Measurements from ENCODE around the gene PTPRG. TPM values are rescaled to one million over a fixed set of nuclear protein-coding genes. Genes with fewer than 3 reads are reported as not detected.

PTPRG gene
- total and polyA plus RNA-seq, 4 donors: 3.6 to 35.6 (median 8.1) TPM

DNA sequence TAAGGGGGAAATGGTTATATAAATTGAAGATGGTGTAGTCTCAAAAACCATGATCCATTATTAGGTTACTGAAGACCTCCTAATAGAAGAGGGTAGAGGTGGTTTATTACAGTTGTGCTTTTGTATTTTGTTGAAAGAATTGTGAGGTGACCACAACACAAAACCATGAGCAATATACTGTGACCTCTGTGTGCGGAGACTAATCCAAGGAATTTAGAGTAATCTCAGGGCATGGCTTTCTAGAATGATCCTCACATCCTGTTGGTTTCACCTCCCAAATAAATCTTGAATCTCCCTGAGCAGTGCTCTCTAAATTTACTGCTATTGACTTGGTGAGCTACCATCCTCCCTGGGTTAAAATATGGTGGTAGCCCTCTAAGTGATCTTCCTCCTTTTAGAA lies 52.3 kb downstream of the PTPRG start:
- TF ChIP-seq HNF4G (IDR thresholded peaks at IDR 0.05): no peak
- TF ChIP-seq, protein P1, sequence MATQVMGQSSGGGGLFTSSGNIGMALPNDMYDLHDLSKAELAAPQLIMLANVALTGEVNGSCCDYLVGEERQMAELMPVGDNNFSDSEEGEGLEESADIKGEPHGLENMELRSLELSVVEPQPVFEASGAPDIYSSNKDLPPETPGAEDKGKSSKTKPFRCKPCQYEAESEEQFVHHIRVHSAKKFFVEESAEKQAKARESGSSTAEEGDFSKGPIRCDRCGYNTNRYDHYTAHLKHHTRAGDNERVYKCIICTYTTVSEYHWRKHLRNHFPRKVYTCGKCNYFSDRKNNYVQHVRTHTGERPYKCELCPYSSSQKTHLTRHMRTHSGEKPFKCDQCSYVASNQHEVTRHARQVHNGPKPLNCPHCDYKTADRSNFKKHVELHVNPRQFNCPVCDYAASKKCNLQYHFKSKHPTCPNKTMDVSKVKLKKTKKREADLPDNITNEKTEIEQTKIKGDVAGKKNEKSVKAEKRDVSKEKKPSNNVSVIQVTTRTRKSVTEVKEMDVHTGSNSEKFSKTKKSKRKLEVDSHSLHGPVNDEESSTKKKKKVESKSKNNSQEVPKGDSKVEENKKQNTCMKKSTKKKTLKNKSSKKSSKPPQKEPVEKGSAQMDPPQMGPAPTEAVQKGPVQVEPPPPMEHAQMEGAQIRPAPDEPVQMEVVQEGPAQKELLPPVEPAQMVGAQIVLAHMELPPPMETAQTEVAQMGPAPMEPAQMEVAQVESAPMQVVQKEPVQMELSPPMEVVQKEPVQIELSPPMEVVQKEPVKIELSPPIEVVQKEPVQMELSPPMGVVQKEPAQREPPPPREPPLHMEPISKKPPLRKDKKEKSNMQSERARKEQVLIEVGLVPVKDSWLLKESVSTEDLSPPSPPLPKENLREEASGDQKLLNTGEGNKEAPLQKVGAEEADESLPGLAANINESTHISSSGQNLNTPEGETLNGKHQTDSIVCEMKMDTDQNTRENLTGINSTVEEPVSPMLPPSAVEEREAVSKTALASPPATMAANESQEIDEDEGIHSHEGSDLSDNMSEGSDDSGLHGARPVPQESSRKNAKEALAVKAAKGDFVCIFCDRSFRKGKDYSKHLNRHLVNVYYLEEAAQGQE (IDR thresholded peaks at IDR 0.05): no peak
- TF ChIP-seq, protein P2, sequence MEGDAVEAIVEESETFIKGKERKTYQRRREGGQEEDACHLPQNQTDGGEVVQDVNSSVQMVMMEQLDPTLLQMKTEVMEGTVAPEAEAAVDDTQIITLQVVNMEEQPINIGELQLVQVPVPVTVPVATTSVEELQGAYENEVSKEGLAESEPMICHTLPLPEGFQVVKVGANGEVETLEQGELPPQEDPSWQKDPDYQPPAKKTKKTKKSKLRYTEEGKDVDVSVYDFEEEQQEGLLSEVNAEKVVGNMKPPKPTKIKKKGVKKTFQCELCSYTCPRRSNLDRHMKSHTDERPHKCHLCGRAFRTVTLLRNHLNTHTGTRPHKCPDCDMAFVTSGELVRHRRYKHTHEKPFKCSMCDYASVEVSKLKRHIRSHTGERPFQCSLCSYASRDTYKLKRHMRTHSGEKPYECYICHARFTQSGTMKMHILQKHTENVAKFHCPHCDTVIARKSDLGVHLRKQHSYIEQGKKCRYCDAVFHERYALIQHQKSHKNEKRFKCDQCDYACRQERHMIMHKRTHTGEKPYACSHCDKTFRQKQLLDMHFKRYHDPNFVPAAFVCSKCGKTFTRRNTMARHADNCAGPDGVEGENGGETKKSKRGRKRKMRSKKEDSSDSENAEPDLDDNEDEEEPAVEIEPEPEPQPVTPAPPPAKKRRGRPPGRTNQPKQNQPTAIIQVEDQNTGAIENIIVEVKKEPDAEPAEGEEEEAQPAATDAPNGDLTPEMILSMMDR (IDR thresholded peaks at IDR 0.05; ENCODE audit: low read depth, low read length, missing input control): no peak
- TF ChIP-seq FOXA2 (IDR thresholded peaks at IDR 0.05): no peak
- TF ChIP-seq SP1 (IDR thresholded peaks at IDR 0.05): no peak
- TF ChIP-seq, protein P3, sequence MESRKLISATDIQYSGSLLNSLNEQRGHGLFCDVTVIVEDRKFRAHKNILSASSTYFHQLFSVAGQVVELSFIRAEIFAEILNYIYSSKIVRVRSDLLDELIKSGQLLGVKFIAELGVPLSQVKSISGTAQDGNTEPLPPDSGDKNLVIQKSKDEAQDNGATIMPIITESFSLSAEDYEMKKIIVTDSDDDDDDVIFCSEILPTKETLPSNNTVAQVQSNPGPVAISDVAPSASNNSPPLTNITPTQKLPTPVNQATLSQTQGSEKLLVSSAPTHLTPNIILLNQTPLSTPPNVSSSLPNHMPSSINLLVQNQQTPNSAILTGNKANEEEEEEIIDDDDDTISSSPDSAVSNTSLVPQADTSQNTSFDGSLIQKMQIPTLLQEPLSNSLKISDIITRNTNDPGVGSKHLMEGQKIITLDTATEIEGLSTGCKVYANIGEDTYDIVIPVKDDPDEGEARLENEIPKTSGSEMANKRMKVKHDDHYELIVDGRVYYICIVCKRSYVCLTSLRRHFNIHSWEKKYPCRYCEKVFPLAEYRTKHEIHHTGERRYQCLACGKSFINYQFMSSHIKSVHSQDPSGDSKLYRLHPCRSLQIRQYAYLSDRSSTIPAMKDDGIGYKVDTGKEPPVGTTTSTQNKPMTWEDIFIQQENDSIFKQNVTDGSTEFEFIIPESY (IDR thresholded peaks at IDR 0.05): no peak
- no peak for TF ChIP-seq EGR1 (IDR thresholded peaks at IDR 0.05; ENCODE audit: low read depth in 2 of 2)
- no peak for TF ChIP-seq RAD21 (IDR thresholded peaks at IDR 0.05)
- TF ChIP-seq YY1 (IDR thresholded peaks at IDR 0.05): no peak
- TF ChIP-seq TAF1 (conservative IDR thresholded peaks at IDR 0.05): no peak
- no peak for TF ChIP-seq RXRA (IDR thresholded peaks at IDR 0.05)
- TF ChIP-seq GABPA (IDR thresholded peaks at IDR 0.05 in 1 of 2, conservative IDR thresholded peaks at IDR 0.05 in 1 of 2): no peak
- TF ChIP-seq, protein P4, sequence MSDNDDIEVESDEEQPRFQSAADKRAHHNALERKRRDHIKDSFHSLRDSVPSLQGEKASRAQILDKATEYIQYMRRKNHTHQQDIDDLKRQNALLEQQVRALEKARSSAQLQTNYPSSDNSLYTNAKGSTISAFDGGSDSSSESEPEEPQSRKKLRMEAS (IDR thresholded peaks at IDR 0.05): no peak
- TF ChIP-seq JUND (IDR thresholded peaks at IDR 0.05): no peak
- no peak for TF ChIP-seq HNF4A (conservative IDR thresholded peaks at IDR 0.05)
- TF ChIP-seq, protein P5, sequence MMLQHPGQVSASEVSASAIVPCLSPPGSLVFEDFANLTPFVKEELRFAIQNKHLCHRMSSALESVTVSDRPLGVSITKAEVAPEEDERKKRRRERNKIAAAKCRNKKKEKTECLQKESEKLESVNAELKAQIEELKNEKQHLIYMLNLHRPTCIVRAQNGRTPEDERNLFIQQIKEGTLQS (IDR thresholded peaks at IDR 0.05): no peak
- no peak for TF ChIP-seq FOXA1 (IDR thresholded peaks at IDR 0.05)
- no peak for TF ChIP-seq NR2F2 (IDR thresholded peaks at IDR 0.05)
- Histone ChIP-seq H3K9me3 (ENCODE audit: control insufficient read depth in 4 of 4, low read length in 3 of 4) (no peaks in the 10 kb centered on the region), H3K4me1 (ENCODE audit: control insufficient read depth in 4 of 4, insufficient read depth in 4 of 4, low read length in 3 of 4) (peaks cover 8 to 18% (median 10%) of the 10 kb centered on the region in 4 donors), H3K9ac (ENCODE audit: low read depth in 1 of 2, low read length in 2 of 2) (no peak overlapping the region), H3K27ac (ENCODE audit: low read depth in 1 of 2, low read length in 2 of 2) (no peak overlapping the region), H3K36me3 (ENCODE audit: control insufficient read depth in 4 of 4, insufficient read depth in 3 of 4, low read depth in 1 of 4, low read length in 3 of 4) (no peaks in the 10 kb centered on the region), H3K4me3 (ENCODE audit: low read depth in 1 of 3, low read length in 3 of 3) (no peak overlapping the region), H3K27me3 (ENCODE audit: control insufficient read depth in 4 of 4, insufficient read depth in 4 of 4, low read length in 3 of 4) (no peaks in the 10 kb centered on the region)
- no peak for DNase-seq (ENCODE audit: low spot score)
- 96% methylated on average over 1 of the region's 1 CpG for WGBS

Data from liver (tissue), 9 donors.